ENCODE measurements around the gene PRKAG3.

GRCh38 chr2:218850796-218851195 is 19.2 kb upstream of the PRKAG3 start:
- TF ChIP-seq CTCF (conservative IDR thresholded peaks at IDR 0.05), result no peak
- no peak for TF ChIP-seq EZH2 (IDR thresholded peaks at IDR 0.05; ENCODE audit: low read depth)
